Measurements from ENCODE around the gene CEBPE. TPM values are rescaled to one million over a fixed set of nuclear protein-coding genes. Genes with fewer than 3 reads are reported as not detected.

Gene CEBPE
- total RNA-seq, 6 experiments from 2014 or later, result 0.13 to 0.18 TPM; not detected in 4

DNA sequence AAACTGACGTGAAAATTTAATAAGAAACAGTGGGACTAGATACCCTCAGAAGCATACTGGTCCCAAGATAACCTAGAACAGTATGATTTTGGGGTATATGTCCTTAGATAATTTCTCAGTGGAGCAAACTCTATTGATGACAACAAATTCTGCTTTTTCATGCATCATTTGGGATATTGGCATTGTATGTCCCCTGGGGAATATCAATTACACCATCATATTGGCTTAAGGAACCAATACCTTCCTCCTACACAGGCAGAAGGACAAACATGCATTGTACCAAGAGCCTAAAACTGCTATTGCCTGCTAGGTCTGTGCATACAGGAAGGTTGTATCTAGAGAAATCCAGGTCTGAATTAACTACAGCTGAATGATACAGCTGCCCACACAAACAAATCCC is 44.1 kb downstream of the CEBPE start:
- Histone ChIP-seq H3K4me3 (no peak overlapping the region), H3K27me3 (no peaks in the 10 kb centered on the region), H3K9me3 (no peaks in the 10 kb centered on the region), H3K36me3 (peaks cover 0 to 68% (median 31%) of the 10 kb centered on the region in 4 donors), H3K27ac (no peak overlapping the region), H3K4me1 (peaks cover 0 to 22% (median 9%) of the 10 kb centered on the region in 4 donors)
- intact Hi-C loops (cut with DNase I), result no loop called here
- DNase-seq, result no peak
- no peak for ATAC-seq
- TF ChIP-seq, protein P1, sequence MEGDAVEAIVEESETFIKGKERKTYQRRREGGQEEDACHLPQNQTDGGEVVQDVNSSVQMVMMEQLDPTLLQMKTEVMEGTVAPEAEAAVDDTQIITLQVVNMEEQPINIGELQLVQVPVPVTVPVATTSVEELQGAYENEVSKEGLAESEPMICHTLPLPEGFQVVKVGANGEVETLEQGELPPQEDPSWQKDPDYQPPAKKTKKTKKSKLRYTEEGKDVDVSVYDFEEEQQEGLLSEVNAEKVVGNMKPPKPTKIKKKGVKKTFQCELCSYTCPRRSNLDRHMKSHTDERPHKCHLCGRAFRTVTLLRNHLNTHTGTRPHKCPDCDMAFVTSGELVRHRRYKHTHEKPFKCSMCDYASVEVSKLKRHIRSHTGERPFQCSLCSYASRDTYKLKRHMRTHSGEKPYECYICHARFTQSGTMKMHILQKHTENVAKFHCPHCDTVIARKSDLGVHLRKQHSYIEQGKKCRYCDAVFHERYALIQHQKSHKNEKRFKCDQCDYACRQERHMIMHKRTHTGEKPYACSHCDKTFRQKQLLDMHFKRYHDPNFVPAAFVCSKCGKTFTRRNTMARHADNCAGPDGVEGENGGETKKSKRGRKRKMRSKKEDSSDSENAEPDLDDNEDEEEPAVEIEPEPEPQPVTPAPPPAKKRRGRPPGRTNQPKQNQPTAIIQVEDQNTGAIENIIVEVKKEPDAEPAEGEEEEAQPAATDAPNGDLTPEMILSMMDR (IDR thresholded peaks at IDR 0.05), result no peak
- no peak for TF ChIP-seq POLR2A (IDR thresholded peaks at IDR 0.05)
- 100% methylated on average over 1 of the region's 1 CpG for WGBS (ENCODE audit: insufficient coverage, low coverage, low lambda C conversion rate, missing lambda C conversion rate)

DNA sequence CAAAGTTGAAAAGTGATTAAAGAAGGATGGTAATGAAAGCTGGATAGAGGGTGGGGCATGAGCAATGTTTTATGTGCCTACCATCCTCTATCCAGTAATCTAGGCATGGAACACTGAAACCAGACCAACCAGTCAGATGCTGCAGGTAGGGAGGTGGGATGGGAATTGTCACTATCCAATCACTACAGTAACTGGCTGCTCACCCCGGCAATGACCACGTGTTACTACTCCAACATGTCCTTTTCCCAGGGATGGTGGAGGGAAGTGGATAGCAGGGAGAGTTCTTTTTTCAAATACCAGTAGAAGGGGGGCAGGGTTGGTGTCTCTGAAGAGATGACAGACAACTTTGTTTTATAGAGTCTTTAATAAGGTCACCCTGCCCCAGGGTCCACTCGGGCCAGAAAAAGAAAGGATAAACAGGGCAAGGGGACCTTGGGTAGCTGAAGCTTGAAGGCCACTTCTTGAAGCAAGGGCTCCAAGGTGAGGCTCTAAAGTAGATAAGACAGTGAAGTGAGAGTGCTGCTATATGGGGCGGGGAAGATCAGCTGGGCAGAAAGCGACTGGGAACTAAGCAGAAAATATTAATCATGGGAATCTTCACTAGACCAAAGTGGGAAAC is 47.0 kb downstream of the CEBPE start:
- Histone ChIP-seq H3K4me1 (peaks cover 0 to 10% (median 5%) of the 10 kb centered on the region in 4 donors), H3K27me3 (no peaks in the 10 kb centered on the region), H3K27ac (peak overlapping the region; percentile 37 to 67 (median 63)), H3K36me3 (peaks cover 8 to 61% (median 26%) of the 10 kb centered on the region in 4 donors), H3K4me3 (peak overlapping the region in 1 of 3 donors; percentile 55), H3K9me3 (no peaks in the 10 kb centered on the region)
- WGBS (ENCODE audit: insufficient coverage, low coverage, low lambda C conversion rate, missing lambda C conversion rate), result 60% methylated on average over 5 of the region's 5 CpGs
- intact Hi-C loops (cut with DNase I), result no loop called here
- ATAC-seq, result peak in 1 of 4 donors; percentile 1
- TF ChIP-seq, protein P1 (IDR thresholded peaks at IDR 0.05), result no peak
- TF ChIP-seq POLR2A (IDR thresholded peaks at IDR 0.05), result no peak
- no peak for DNase-seq

DNA sequence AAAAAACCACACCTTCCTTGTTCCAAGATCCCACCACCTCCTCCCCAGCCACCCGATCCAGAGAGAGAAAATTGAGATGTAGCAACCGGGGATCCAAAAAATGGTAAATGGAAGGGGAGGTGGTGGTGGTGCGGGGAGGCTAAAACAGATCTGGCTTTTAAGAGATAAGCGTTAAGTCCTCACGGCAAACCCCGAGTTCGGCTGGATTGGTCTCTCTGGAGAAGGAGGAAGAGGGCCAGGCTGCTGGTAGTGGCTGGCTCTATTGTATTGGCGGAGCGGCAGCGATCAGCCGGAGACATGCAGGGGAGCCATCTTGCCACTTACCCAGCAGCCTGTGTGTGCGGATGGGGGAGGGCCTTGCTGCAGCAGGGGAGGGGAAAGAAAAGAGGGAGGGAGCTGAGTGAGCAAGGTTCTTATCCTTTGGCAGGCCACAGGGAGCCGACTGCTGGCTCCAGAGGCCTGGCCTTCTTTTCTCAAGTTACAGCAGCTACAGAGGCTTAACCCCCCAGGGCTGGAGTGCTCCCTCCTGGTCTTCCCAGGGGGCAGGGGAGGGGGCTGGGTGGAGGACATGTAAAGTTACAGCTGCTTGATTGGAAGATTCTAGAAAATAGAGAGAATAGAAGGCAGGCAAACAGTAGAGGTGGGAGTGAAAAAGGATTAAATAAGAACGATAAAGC is 47.7 kb downstream of the CEBPE start:
- H3K9me3 ChIP-seq, result no peaks in the 10 kb centered on the region
- H3K4me1 ChIP-seq, result peaks cover 0 to 10% (median 5%) of the 10 kb centered on the region in 4 donors
- WGBS (ENCODE audit: insufficient coverage, low coverage, low lambda C conversion rate, missing lambda C conversion rate), result 2% methylated on average over 13 of the region's 14 CpGs
- peak; percentile 93 to 98 (median 96) for ATAC-seq
- H3K4me3 ChIP-seq, result peak overlapping the region; percentile 55 to 74 (median 63)
- H3K27me3 ChIP-seq, result no peaks in the 10 kb centered on the region
- peak overlapping the region; percentile 37 to 67 (median 63) for H3K27ac ChIP-seq
- intact Hi-C loops (cut with DNase I), result no loop called here
- peak; percentile 85 to 87 (median 87) for DNase-seq
- peaks cover 10 to 61% (median 24%) of the 10 kb centered on the region in 4 donors for H3K36me3 ChIP-seq
- TF ChIP-seq POLR2A (IDR thresholded peaks at IDR 0.05), result peak; percentile 62
- TF ChIP-seq, protein P1 (IDR thresholded peaks at IDR 0.05), result no peak

DNA sequence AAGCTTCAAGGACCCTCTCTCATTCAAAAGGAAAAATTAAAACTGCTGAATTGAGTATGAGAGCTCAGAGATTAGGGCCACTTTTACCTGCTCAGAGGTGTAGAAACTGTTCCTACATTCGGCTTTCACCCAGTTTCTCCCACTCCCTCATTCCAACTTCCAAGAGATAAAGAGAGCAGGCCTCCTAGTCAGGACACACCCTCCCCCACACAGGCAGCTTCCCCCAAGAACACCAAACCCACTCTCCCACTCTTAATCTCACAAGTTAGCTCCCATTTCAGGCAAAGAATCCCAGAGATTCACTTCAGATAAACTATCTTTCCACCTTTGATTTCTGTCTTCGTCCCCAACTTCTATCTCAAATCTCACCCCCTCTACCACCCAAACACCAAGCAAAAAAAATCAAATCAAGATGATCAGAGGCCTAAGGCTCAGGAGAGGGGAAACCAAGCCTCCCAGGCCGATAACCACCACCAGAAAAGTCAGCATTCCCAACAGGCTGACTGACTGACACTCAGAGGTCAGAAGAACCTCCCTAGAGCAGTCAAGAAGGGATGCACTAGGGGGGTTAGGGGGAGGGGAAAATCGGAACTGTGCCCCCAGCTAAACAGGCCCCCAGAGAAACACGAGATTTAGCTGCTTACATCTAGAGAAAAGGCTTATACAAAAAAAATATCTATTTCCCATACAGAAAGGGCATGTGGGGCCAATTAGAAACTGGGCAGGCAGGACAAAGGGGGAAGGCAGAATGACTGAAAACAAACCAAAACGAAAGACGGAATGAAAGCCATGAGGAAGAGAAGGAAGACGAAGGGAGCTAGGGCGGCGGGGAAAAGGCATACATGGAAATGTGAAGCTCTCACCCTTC is 48.6 kb downstream of the CEBPE start:
- no peaks in the 10 kb centered on the region for H3K9me3 ChIP-seq
- no peak for ATAC-seq
- peak overlapping the region; percentile 37 to 67 (median 63) for H3K27ac ChIP-seq
- no peaks in the 10 kb centered on the region for H3K27me3 ChIP-seq
- H3K4me1 ChIP-seq, result peaks cover 0 to 10% (median 5%) of the 10 kb centered on the region in 4 donors
- H3K4me3 ChIP-seq, result peak overlapping the region; percentile 55 to 74 (median 63)
- 9% methylated on average over 10 of the region's 10 CpGs for WGBS (ENCODE audit: insufficient coverage, low coverage, low lambda C conversion rate, missing lambda C conversion rate)
- intact Hi-C loops (cut with DNase I), result no loop called here
- peaks cover 6 to 61% (median 24%) of the 10 kb centered on the region in 4 donors for H3K36me3 ChIP-seq
- DNase-seq, result no peak
- TF ChIP-seq POLR2A (IDR thresholded peaks at IDR 0.05), result no peak
- TF ChIP-seq, protein P1 (IDR thresholded peaks at IDR 0.05), result no peak

Measured in right lobe of liver (tissue), 6 donors.